ENCODE results near the gene CCDC196.

- no peak for TF ChIP-seq ZBTB33 (IDR thresholded peaks at IDR 0.05; ENCODE audit: extremely low read depth, insufficient replicate concordance, low read length)
- TF ChIP-seq, protein P1, sequence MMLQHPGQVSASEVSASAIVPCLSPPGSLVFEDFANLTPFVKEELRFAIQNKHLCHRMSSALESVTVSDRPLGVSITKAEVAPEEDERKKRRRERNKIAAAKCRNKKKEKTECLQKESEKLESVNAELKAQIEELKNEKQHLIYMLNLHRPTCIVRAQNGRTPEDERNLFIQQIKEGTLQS (IDR thresholded peaks at IDR 0.05) = no peak
Observed at GRCh38 chr14:66543996-66544395, 57.8 kb downstream of the CCDC196 start.

Data from HCT116 (cell line).